Choroid plexus epithelial cell (primary cell): ENCODE measurements around the gene STARD13.
A peak's percentile ranks its signal among the peaks of the same experiment; 100 is the strongest.

Experiments used
- DNase-seq: peaks from one replicate; pipeline ENCODE4 v3.0.0-alpha.2; 2010; ENCODE audit warnings: low read depth
- H3K4me3 ChIP-seq: 2 replicates; pipeline ENCODE4 v1.5.1; 2011; ENCODE audit warnings: low read depth, mild to moderate bottlenecking, control low read depth, low read length, moderate library complexity
- CTCF ChIP-seq: conservative IDR thresholded peaks from 2 replicates; pipeline ENCODE4 v1.5.1; 2011; ENCODE audit warnings: low read depth, mild to moderate bottlenecking, control low read depth, inconsistent platforms, low read length, moderate library complexity

The STARD13 gene

GRCh38 chr13:33262997-33263396, 22.6 kb downstream of the STARD13 start:
- no peak overlapping the region for H3K4me3 ChIP-seq
- DNase-seq = no peak
- peak; percentile 12 for TF ChIP-seq CTCF

GRCh38 chr13:33262594-33262993, 23.0 kb downstream of the STARD13 start:
- no peak for DNase-seq
- TF ChIP-seq CTCF = no peak
- H3K4me3 ChIP-seq = no peak overlapping the region

GRCh38 chr13:33262062-33262487, 23.5 kb downstream of the STARD13 start:
- no peak for DNase-seq
- no peak for TF ChIP-seq CTCF
- H3K4me3 ChIP-seq = no peak overlapping the region

GRCh38 chr13:33261387-33262061, 24.0 kb downstream of the STARD13 start:
- DNase-seq = no peak

GRCh38 chr13:33260168-33261098, 25.1 kb downstream of the STARD13 start:
- no peak for TF ChIP-seq CTCF

More at GRCh38 chr13:33261387-33262061, 24.0 kb downstream of the STARD13 start:
- H3K4me3 ChIP-seq = no peak overlapping the region
- no peak for TF ChIP-seq CTCF

GRCh38 chr13:33259296-33259695, 26.3 kb downstream of the STARD13 start:
- no peak for DNase-seq
- H3K4me3 ChIP-seq = no peak overlapping the region
- TF ChIP-seq CTCF = no peak

More at GRCh38 chr13:33260168-33261098, 25.1 kb downstream of the STARD13 start:
- H3K4me3 ChIP-seq = no peak overlapping the region
- peak; percentile 84 for DNase-seq

- DNase-seq = peak; percentile 48
- H3K4me3 ChIP-seq = no peak overlapping the region
- TF ChIP-seq CTCF = no peak
Observed at GRCh38 chr13:33258808-33259193, 26.8 kb downstream of the STARD13 start.
